CD4-positive, alpha-beta T cell treated with Interferon gamma for 1 hour (primary cell): ENCODE data around the gene BLZF1.
"Not testable (repeated sequence)": the region's sequence is repeated elsewhere in the genome, so short reads cannot be mapped to it uniquely, and the experiment has no call there.

Experiments used
- DNase-seq: peaks from one replicate; pipeline ENCODE4 v3.0.0-alpha.2; 2020

Gene BLZF1, protein sequence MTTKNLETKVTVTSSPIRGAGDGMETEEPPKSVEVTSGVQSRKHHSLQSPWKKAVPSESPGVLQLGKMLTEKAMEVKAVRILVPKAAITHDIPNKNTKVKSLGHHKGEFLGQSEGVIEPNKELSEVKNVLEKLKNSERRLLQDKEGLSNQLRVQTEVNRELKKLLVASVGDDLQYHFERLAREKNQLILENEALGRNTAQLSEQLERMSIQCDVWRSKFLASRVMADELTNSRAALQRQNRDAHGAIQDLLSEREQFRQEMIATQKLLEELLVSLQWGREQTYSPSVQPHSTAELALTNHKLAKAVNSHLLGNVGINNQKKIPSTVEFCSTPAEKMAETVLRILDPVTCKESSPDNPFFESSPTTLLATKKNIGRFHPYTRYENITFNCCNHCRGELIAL

DNA sequence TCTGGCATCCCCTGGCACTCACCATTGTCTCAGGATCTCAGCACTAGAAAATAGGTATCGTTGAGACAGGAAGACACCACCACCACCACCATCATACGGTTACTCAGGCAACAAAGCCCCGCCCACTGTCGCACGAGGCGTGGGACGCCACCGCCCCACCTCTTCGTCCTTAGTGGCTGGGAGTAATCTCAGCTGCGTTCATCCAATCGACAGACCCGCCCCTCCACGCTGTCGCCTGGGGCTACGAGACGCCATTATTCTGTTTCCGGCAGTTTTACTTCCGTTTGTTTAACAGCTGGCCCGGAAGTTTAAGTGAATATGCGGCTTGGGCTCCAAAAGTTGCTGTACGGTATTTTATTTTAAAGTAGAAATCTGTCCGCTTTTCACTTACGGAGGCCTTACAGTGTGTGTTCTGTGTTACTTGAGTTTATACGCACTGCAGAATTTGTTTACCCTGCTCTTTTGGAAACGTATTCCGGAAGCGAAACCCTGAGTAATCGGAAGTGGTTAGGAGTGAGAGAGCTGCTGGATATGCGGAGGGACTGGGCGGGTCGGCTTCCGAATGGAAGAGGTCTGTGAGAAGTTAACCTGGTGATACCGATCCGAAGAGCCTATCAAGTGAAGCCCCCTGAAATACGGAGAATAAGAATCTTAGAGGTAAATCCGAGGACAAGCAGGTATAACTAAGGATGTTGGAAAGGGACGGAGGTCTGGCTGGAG is at the start of gene BLZF1, which contains the start of gene NME7:
Gene BLZF1 (plus strand): TSS at position 510 of the 720 bp plus-strand sequence. CDS start 1,328 bp downstream, outside the sequence.
Gene NME7 (minus strand): TSS at position 112 of the 720 bp plus-strand sequence. CDS start 87 bp downstream, at position 25.
- peak; percentile 97 for DNase-seq

DNA sequence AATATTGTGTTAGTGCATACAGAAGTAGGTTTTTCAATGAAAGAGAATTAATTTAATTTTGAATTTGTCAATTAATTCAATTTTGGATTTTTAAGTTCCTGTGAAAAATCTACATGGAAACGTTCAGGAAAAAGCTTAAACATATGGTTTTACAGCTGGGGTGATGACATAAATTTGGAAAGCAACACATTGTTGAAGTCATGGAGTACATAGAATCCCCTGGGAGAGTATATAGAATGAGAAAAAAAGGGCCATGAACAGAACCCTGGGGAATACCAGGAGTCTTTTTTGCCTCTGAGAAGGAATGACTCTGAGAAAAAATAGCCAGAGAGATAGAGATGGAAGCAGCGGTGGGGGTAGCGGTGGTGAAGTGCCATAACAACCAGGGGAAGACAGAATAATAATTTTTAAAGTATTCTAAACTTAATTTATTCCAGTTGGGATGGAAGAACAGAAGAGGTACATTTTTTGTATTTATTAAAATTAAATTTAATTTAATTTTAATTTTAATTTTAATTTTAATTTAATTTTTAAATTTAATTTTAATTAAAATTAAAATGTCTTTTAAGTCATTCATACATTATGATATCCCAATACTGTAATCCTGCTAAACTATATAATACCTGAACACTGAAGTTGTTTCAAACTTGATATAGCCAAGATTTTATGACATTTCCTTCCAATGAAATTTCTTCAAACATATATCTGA is 49.3 kb upstream of the BLZF1 start:
- no peak for DNase-seq

DNA sequence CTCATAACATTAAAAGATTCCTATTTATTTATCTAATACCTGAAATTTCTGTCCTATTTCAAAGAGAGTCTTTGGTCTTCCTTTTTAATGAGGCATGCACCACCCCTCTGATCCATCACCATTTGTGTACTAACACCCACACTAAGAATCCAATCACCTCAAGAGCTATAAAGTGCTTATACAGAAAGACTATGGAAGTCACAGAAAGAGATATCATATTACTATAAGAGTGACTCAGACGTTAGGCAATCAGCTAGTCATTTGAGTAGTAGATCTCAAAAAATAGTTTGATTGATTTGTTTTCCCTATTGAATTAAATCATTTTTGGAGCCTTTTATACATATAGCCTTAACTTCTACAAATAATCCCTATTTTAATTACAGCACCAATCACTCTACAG is 46.5 kb upstream of the BLZF1 start:
- DNase-seq: no peak

DNA sequence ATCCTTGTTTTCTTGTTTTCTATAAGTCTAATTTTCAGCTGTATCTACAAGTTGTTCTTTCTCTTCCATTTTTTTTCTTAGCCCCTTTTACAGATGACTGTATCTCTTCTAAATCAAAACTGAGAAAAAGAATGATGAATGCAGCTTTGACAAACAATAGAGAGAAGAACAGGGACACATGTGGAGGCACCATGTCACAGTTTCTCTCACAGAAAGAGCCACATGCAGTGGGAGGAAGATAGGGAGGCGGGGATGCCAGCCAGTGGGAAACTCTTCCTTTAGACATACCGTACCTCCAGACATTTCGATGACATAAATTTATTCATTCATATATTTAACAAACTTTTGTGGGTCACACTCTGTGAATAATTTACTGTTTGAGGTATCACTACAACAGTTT is 45.9 kb upstream of the BLZF1 start:
- no peak for DNase-seq

DNA sequence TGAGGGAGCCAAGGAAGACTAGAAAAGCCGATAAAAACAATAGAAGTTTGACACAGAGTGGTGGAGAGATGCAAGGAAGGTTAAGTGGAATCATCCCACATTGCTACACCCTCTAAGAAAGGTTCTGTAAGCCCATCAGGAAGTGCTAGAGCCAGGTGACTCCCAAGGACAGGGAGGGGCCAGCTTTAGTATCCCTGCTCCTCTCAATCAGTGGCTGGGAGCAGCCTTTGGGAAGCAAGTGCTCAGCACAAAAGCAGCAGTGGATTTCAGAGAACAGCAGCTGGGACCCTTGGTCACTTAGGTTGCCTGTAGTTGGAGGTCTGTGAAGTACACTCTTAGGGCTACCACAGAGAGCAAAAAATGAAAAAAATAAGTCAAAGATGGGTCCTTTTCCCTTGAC is 42.9 kb upstream of the BLZF1 start:
- no peak for DNase-seq

DNA sequence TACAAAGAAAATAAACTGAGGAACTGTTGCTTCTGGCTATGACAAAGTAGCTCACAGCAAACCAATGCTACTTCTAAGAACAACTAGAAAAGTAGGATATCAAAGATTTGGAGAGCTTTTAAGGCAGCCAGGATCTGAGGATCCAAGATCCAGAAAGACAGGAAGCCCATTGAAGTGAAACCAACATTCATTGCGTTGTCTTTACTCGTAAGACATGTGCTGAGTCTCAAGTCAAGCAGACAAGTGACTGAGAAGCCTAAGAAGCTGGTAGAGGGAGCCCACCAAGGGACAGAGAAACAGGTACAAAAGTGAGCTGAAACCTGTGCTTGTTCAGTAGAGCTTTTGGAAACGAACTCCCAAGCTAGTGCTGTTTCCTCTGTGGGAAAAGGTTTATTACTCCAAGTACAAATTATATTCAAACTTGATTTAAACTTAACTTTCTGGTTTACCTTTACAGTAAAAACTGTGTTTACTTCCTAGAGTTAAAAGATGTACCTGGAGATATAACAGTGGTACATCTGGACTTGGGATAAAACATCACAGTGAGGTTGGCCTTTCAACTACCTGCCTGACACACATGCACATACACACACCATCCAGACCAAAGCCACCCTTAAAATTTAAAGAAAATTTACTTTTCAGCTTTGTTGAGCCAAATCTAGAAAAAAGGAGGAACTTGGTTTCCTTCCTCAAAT is 41.6 kb upstream of the BLZF1 start:
- DNase-seq: no peak

DNA sequence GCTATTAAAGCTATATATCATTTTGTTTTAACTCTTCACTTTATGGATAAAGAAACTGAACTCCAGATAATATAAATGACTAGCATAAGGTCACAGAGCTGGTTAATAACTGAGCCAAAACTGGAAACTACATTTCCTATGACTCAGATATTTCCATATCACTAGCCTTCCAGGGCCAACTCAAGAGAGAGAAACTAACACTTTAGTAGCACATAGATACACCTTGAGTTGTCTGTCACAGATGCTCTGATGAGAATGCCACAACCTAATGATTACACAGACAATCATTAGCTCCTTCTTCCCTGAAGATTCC is 41.1 kb upstream of the BLZF1 start:
- DNase-seq: no peak

DNA sequence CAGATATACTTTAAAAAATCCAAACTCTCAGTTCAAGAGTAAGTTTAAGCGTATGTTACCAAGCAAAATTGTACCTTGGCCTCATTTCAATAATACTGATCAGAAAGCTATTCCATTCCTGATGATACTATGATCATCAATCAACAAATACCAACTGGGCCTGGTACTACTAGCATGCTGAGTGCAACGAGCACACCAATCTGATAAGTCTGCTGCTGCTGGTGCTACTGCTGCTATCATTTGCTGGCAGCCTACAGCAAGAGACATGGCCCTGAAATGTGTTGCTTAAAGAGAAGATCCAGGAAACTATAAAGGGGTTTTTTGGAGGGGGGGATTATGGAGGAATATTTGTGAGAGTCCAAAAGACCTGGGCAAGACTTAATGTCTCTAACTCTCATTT is 40.1 kb upstream of the BLZF1 start:
- DNase-seq: no peak

DNA sequence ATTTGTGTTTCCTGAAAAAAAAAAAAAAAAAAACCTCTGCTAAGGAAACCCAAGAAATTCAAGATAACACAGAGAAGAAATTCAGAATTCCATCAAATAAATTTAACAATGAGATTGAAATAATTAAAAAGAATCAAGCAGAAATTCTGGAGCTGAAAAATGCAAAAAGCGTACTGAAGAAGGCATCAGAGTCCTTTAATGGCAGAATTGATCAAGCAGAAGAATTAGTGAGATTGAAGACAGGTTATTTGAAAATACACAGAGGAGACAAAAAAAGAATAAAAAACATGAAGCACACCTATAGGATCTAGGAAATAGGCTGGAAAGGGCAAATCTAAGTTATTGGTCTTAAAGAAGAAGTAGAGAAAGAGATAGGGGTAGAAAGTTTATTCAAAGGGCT is 38.6 kb upstream of the BLZF1 start:
- DNase-seq: no peak

DNA sequence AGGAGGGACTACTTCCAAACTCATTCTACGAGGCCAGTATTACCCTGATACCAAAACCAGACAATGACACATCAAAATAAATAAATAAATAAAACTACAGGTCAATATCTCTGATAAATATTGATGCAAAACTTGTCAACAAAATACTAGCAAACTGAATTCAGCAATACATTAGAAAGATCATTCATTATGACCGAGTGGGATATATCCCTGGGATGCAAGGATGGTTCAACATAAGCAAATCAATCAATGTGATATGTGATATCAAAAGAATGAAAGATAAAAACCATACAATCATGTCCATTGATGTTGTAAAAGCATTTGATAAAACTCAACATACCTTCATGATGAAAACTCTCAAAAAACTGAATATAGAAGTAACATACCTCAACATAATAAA is 37.1 kb upstream of the BLZF1 start:
- no peak for DNase-seq

DNA sequence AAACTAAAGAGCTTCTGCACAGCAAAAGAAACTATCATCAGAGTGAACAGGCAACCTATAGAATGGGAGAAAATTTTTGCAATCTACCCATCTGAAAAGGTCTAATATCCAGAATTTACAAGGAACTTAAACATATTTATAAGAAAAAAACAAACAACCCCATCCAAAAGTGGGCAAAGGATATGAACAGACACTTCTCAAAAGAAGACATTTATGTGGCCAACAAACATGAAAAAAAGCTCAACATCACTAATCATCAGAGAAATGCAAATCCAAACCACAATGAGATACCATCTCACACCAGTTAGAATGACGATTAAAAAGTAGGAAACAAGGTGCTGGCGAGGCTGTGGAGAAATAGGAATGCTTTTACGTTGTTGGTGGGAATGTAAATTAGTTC is 33.3 kb upstream of the BLZF1 start:
- DNase-seq: not testable (repeated sequence)

DNA sequence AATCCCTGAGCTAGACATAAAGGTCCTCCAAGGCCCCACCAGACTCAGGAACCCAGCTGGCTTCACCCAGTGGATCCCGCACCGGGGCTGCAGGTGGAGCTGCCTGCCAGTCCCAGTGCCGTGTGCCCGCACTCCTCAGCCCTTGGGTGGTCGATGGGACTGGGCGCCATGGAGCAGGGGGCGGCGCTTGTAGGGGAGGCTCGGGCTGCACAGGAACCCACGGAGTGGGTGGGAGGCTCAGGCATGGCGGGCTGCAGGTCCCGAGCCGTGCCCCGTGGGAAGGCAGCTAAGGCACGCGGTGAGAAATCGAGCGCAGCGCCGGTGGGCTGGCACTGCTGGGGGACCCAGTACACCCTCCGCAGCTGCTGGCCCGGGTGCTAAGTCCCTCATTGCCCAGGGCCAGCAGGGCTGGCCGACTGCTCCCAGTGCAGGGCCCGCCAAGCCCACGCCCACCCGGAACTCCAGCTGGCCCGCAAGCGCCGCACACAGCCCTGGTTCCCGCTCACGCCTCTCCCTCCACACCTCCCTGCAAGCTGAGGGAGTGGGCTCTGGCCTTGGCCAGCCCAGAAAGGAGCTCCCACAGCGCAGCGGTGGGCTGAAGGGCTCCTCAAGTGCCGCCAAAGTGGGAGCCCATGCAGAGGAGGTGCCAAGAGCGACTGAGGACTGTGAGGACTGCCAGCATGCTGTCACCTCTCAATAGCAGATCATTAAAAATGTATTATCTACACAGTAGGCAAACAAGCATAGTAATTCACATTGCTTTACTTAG is 30.9 kb upstream of the BLZF1 start:
- not testable (repeated sequence) for DNase-seq

DNA sequence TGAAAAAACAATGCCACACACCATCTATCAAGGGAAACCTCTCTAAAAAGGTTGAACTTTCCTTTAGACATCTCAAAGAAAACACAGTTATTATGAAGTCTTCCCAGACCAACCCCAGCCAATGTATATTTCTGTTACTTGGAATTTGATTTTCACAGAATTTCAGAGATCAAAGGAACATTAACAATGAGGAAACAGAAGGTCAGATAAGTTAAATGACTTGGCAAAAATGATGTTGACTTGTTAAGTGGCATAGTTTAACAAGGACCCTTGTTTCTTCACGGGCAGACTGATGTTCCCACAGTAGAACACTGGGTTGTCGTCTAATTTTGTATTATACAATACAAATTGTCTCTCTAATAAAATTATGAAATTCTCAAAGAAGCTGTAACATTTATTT is 29.4 kb upstream of the BLZF1 start:
- DNase-seq: no peak

DNA sequence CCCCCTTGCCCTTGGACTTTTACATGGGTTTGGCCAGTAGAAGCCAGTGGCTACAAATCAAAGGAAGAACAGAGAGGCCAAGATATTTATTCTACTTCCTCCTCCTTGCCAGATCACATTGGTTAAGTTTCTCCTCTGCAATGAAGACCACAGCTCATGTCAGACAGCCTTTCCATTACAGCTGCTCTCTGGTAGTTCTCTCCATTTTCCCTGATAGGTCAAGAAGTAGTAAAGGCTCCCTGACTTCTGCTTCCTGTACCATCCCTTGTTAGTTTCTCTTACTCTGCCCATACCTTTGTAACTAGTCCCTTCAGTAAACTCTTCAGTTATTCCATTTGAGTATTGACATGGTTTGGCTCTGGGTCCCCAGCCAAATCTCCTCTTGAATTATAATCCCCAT is 28.2 kb upstream of the BLZF1 start:
- no peak for DNase-seq

DNA sequence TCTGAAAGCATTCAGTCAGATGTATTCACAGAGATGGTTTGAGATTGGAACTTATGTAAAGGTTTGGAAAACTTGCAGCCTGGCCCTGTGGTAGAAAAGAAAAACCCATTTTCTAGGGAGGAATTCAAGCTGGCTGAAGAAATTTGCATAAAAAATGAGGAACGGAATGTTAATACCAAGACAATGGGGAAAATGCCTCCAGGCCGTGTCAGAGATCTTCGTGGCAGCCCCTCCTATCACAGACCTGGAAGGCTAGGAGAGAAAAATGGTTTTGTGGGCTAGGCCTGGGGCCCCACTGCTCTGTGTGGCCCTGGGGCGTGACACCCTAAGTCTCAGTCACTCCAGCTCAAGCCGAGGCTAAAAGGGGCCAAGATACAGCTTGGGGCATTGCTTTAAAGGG is 27.1 kb upstream of the BLZF1 start:
- no peak for DNase-seq

DNA sequence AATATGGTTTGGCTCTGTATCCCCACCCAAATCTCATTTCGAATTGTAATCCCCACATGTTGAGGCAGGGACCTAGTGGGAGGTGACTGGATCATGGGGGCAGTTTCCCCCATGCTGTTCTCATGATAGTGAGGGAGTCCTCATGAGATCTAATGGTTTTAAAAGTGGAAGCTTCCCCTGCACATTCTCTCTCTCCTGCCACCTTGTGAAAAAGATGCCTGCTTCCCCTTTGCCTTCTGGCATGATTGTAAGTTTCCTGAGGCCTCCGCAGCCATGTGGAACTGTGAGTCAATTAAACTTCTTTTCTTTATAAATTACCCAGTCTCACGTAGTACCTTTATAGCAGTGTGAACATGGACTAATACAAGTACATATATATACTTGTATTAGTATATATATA is 25.9 kb upstream of the BLZF1 start:
- DNase-seq: not testable (repeated sequence)

DNA sequence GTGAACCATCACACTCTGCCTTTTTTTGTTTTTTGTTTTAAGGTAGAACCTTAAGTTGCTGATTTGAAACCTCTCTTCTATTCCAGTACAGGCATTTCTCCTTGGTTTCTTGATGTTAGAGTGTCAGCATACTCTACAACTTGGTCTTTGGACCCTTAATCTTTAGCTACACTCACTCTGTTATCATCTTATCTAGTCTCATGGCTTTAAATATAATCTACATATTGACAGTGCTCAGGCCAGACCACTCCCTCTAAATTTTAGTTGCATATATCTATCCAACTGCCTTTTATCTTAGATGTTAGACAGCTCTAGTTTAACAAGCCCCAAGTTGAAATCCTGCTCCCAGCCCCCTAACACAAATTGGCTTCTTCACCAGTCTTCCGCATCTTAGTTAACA is 22.5 kb upstream of the BLZF1 start:
- DNase-seq: no peak

DNA sequence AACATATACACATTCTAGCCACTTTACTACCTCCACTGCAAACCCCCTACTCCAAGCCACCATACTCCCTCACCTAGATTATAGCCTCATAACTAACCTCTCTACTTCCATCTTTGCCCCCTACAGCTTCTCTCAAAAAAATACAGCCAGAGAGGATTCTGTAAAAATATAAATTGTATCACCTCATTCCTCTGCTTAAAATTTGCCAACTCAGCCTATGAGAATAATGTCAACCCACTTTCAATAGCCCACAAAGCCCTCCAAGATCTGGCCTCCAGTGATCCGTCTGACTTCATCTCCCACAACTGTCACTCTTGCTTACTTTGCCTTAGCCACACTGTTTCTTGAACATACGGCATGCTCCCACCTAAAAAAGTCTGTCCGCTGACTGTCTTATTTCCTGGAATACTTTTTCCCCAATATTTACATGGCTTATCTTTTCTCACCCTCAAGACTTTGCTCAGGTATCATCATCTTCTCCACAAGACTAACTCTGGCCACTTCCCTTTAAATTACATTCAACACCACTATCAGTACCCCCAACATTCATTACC is 21.9 kb upstream of the BLZF1 start:
- DNase-seq: no peak

DNA sequence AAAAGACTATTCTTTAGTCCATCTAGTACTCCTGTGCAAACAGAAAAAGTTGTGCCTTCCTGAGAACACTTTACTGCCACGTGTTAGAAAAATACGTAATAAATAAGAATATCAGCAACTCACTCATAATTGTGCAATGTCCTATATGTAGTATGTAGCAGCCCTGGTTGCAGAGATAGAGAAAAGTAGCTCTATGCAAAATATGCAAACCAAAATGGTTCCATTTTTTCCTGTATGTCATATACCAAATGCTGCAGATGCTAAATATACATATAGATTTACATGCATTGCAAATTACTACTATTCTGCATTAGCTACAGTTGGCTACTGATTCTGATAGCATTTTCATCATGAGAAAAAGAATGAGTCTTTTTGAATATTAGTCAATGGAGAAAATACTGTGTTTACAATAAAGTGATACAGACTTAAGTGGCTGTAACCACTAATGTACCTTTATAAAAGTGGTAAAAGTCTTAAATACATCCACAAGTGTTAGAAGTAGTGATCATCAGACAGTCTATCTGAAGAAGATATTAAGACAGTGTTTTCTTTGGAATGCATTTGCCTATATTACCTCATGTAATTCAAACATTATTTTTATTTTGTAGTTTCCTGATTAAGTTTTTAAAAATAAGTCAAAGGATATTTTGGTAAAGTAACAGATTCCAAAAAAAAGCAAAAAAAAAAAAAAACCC is 20.2 kb upstream of the BLZF1 start:
- DNase-seq: no peak

DNA sequence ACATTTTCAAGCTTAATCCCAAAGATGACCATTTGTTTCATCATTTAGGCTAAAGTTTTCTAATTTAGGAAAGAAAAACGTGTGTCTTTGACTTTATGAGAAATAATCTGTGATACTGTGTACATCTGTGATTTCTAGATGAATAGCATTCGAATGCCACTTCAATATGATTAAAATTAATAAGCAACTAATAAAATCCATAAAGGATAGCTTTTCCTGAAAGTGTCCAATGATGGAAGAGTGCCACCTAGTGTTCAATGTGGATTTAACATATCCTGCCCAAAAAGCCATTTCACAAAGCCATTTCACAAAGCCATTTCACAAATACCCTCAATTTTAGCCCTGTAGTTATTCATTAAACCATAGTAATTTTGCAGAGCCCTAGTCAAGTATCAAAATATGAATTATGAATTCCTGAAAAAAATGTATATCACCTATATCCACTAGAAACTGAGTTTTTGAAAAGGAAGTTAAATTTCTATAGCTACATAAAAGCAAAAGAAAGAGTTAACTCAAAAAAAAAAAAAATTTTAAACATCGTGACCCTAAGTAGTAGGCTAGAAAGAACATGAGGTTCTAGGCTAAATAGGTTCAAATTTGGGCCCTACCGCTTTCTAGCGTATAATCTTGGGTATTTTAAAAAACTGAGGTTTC is 19.5 kb upstream of the BLZF1 start:
- no peak for DNase-seq

DNA sequence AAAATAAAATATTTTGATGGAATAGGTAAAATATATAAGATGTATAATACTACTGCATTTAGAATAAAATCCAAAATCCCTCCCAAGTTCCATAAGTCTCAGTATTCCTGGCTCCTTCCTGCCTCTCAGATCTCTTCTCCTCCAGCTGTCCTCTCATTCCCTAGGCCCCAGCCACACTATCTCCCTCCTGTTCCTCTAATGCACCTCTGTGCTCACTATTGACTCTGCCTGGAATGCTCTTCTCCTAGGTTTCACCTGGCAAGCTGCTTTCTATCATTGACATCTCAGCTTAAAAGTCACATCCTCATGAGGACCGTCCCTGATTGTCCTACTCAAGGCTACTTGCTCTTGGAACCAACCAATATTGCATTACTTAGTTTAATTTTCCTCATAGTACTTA is 7.6 kb upstream of the BLZF1 start:
- no peak for DNase-seq
